Measurements from ENCODE around the gene KLHDC8A.
"Not testable (repeated sequence)": the region's sequence is repeated elsewhere in the genome, so short reads cannot be mapped to it uniquely, and the experiment has no call there.

KLHDC8A gene

DNA sequence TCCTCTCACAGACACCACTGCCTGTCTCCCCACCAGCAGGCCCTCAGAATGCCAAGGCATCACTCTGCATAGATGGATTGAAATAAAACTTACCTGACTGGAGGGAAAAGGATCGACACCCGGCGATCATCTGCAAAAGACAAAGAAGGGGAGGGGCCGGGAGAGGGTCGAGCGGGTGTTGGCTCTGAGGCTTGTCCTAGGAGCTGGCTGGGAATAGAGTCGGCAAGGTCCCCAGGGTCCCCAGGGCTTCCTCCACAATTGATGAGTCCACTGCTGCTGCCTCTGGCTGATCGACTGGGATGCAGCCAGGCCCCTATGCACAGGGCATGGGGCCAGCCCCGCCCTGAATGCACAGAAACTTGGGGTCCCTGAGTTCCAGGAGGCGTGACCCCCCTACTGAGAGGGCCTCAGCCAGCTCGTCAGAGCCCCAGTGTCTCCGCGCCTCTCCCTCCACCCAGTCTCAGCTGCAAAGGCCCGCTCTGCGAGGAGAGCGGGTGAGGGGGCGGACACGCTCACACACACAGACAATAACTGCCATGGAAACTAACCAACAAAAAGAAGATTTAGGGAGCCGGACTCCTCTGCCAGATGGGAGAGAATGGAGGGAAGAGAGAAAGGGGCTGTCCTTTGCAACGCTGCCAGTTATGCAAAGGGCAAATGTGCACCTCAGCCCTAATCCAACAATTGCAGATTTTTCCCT, at the start of gene KLHDC8A:
KLHDC8A (minus strand) TSS at position 483 of the 700 bp plus-strand sequence. CDS start 13,318 bp downstream, outside the sequence.
- DNase-seq: no peak

GRCh38 chr1:205406252-205406651, 49.5 kb upstream of the KLHDC8A start:
- DNase-seq: not testable (repeated sequence)

DNA sequence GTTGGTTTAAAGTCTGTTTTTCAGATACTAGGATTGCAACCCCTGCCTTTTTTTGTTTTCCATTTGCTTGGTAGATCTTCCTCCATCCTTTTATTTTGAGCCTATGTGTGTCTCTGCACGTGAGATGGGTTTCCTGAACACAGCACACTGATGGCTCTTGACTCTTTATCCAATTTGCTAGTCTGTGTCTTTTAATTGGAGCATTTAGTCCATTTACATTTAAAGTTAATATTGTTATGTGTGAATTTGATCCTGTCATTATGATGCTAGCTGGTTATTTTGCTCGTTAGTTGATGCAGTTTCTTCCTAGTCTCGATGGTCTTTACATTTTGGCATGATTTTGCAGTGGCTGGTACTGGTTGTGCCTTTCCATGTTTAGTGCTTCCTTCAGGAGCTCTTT, 47.8 kb upstream of the KLHDC8A start:
- DNase-seq: not testable (repeated sequence)

DNA sequence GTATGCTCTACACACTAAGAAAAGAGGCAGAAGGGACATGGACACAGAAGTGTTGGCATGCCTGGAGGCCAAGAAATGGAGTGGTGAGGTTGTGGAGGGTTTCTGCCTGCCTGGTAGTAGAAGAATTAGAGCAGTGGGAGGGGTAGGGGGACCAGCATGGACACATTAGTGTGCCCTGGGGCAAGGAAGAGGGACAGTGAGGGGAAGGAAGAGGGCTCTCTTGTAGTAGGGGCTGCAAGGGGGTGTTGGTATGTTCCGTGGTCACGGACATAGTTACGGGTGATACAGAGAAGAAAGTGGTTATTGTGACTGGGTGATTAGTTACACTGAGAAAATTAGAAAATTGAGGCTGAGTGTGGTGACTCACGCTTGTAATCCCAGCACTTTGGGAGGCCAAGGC, 41.9 kb upstream of the KLHDC8A start:
- no peak for DNase-seq

DNA sequence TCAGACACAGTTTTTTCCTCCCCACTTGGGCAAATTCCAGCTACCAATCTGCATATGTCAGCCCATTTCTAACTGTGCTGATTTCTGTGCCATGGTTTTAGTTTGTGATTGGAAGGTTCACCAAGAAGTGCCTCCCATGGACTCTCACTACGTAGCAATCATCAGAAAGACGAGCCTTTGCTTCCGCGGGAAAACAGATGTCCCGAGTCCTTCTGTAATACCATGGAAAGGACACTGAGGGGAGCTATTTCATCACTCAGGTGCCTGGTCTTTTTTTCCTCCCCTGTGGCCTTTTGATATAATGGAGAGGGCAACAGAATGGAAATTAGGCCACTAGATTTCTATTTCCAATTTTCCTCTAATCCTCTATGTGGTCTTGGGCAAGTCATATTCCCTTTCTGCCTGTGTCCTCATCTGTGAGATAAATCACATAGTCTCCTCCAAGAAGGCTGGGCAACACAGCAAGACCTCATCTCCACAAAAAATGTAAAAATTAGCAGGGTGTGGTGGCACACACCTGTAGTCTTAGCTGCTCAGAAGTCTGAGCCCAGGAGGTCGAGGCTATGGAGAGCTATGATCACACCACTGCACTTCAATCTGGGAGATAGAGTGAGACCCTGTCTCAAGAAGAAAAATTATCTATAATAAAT, 40.4 kb upstream of the KLHDC8A start:
- DNase-seq: peak; percentile 50

- DNase-seq: no peak
Observed at GRCh38 chr1:205395616-205396015, 38.9 kb upstream of the KLHDC8A start.

- no peak for DNase-seq
Observed at GRCh38 chr1:205392650-205393049, 35.9 kb upstream of the KLHDC8A start.

- no peak for DNase-seq
Observed at GRCh38 chr1:205391386-205391785, 34.7 kb upstream of the KLHDC8A start.

DNA sequence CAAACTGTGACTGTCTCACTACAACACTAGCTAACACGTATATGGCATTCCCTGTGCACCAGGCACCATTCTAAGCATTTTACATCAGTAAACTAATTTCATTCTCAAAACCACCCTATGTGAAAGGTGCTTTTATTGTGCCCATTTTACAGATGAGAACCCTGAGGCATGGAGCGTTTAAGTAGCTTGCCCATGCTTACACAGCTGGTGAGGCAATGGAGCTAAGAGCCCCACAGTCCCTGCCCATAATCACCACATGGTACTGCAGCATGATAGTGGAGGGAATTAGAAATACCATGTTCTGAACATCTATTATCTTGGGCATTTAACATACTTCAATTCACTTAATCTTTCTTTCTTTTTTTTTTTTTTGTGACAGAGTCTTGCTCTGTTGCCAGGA, 31.1 kb upstream of the KLHDC8A start:
- no peak for DNase-seq

GRCh38 chr1:205382990-205383389, 26.3 kb upstream of the KLHDC8A start:
- not testable (repeated sequence) for DNase-seq

- DNase-seq: no peak
Observed at GRCh38 chr1:205382561-205382960, 25.8 kb upstream of the KLHDC8A start.

DNA sequence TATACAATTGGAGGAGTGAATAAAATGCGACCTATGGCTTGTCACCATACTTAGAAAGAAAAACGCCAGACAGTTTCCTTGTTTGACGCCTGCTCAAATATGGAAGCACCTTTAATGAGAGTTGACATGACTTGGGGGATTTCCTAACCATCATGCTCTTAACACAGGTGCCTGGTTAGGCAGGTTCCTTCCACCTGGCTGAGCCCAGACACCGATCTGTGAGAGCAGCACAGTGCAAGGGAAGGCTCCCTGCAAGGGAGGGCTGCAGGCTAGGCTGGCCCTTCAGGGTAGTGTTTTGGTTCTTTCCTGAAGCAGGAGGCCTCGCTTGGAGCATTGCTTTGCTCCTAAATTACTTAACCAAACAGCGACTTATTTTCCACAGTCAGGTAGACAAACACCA, 24.6 kb upstream of the KLHDC8A start:
- DNase-seq: no peak

- no peak for DNase-seq
Observed at GRCh38 chr1:205380882-205381281, 24.2 kb upstream of the KLHDC8A start.

DNA sequence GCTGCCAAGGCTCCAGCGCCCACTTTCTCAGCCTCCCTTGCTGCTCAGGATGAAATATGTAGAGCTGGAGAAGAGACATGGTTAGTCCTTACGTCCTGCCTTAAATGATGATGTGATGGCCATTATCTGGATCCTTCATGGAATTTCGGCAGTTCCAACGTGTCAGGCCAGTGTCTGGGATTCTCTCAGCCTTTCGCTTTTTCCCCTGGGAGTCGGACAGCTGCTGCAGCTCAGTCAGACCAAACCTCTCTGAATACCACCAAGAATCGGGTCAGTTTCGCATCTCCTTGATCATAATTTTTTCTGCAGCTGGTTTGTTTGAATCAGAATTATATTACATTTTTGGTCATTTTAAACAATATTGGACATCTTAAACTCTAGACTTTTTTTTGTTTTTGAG, 22.3 kb upstream of the KLHDC8A start:
- no peak for DNase-seq

GRCh38 chr1:205377355-205377754, 20.6 kb upstream of the KLHDC8A start:
- DNase-seq: no peak

DNA sequence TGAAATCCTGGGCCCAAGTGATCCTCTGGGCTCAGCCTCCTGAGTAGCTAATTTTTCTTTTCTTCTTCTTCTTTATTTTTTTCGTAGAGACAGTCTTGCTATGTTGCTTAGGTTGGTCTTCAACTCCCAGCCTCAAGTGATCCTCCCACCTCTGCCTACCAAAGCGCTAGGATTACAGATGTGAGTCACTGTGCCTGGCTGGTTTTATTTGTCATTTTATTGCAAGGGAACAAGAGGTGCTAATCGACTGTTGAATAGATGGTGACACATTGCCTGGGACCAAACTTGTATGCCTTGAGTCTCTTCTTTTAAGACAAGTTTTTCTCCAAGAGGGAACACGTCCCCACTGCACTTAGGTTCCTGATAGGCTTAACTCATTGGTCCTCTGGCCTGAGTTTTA, 20.0 kb upstream of the KLHDC8A start:
- DNase-seq: no peak

DNA sequence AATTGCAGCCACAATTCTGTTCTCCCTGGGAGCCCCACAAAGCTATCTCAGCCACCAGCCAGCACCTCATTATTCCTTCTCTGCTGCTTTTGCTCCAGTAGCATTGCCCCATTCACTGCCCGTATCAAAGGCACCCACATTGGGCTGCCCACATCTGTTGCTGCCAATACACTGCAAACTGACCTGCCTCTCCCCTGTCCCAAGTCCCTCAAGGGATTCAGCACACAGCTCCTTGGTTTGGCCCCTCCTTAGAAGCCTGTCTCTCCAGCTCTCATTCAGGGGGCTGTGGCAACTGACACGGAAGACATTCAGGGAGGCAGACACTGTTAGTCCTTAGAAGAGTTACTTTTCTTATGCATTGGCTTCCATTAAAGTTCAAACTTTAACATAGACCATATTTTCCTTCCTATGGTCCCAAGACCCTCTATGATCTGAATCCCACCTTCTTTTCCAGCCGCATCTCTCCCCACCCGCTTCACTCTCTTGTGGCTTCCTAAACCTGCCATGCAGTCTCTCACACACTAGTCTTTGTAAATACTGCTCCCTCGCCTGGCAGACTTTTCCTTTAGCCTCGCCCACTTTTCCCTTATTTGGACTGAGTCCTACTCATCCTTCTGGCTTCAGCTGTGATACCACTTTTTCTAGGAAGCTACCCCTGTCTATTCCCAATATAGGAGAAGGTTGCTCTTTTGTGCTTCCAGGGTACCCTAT, 19.3 kb upstream of the KLHDC8A start:
- DNase-seq: no peak

- no peak for DNase-seq
Observed at GRCh38 chr1:205374210-205375078, 17.7 kb upstream of the KLHDC8A start.

GRCh38 chr1:205373798-205374175, 17.1 kb upstream of the KLHDC8A start:
- DNase-seq: no peak

- DNase-seq: no peak
Observed at GRCh38 chr1:205373022-205373797, 16.5 kb upstream of the KLHDC8A start.

GRCh38 chr1:205371871-205372660, 15.3 kb upstream of the KLHDC8A start:
- DNase-seq: no peak

Data from NCI-H1436 treated with DMSO at 0.1 percent for 48 hours (cell line).